ENCODE measurements around the gene TNFRSF8.
"Not testable (repeated sequence)": the region's sequence is repeated elsewhere in the genome, so short reads cannot be mapped to it uniquely, and the experiment has no call there.

TNFRSF8 gene

DNA sequence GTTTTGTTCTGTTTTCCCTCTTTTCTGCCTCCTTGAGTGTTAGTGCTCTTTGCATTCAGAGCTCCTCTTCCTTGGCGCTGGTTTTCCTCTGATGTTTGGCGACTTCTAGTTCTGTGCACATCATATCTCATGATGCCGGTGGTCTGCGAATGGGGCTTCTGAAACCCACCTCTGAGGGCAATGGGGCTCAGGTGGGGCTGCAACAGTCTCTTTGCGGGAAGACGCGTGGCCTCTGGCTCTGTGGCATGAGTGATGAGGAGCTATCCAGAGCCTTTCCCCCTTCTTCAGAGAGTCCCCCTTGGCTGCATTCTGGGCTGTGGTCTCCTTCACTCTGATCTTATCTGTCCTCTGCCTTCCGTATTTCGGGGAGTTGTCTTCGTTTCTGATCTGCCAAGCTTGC lies 39.0 kb downstream of the TNFRSF8 start:
- Histone ChIP-seq H3K4me1 (ENCODE audit: insufficient read depth, poor library complexity, severe bottlenecking) (no peaks in the 10 kb centered on the region), H3K9me3 (ENCODE audit: severe bottlenecking) (no peaks in the 10 kb centered on the region), H3K4me3 (ENCODE audit: severe bottlenecking) (no peak overlapping the region), H3K27ac (ENCODE audit: poor library complexity, severe bottlenecking) (no peak overlapping the region), H3K36me3 (ENCODE audit: low read depth) (no peaks in the 10 kb centered on the region), H3K27me3 (ENCODE audit: insufficient read depth, poor library complexity, severe bottlenecking) (no peaks in the 10 kb centered on the region)
- ATAC-seq (ENCODE audit: low read depth) (no peak), DNase-seq (ENCODE audit: low spot score) (no peak)
- TF ChIP-seq, protein P1, sequence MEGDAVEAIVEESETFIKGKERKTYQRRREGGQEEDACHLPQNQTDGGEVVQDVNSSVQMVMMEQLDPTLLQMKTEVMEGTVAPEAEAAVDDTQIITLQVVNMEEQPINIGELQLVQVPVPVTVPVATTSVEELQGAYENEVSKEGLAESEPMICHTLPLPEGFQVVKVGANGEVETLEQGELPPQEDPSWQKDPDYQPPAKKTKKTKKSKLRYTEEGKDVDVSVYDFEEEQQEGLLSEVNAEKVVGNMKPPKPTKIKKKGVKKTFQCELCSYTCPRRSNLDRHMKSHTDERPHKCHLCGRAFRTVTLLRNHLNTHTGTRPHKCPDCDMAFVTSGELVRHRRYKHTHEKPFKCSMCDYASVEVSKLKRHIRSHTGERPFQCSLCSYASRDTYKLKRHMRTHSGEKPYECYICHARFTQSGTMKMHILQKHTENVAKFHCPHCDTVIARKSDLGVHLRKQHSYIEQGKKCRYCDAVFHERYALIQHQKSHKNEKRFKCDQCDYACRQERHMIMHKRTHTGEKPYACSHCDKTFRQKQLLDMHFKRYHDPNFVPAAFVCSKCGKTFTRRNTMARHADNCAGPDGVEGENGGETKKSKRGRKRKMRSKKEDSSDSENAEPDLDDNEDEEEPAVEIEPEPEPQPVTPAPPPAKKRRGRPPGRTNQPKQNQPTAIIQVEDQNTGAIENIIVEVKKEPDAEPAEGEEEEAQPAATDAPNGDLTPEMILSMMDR (IDR thresholded peaks at IDR 0.05; ENCODE audit: poor library complexity, severe bottlenecking), result no peak

DNA sequence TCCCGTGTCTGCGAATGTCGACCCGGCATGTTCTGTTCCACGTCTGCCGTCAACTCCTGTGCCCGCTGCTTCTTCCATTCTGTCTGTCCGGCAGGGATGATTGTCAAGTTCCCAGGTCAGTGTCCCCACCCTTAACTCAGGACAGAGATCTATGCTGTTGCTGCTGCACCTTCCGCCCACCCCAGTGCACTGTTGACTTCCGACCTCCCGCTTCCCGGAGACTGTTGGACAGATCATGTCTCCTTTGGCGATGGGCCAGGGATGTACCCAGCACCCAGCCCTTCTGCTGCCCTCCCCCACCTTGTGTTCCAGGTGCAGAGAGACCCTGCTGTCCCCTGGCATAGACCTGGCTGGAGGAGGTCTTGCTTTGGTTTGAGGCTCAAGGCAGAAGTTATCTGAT lies 41.3 kb downstream of the TNFRSF8 start:
- Histone ChIP-seq H3K27ac (ENCODE audit: poor library complexity, severe bottlenecking) (no peak overlapping the region), H3K27me3 (ENCODE audit: insufficient read depth, poor library complexity, severe bottlenecking) (no peaks in the 10 kb centered on the region), H3K36me3 (ENCODE audit: low read depth) (no peaks in the 10 kb centered on the region), H3K4me1 (ENCODE audit: insufficient read depth, poor library complexity, severe bottlenecking) (no peaks in the 10 kb centered on the region), H3K9me3 (ENCODE audit: severe bottlenecking) (no peaks in the 10 kb centered on the region), H3K4me3 (ENCODE audit: severe bottlenecking) (no peak overlapping the region)
- ATAC-seq (ENCODE audit: low read depth) (no peak), DNase-seq (ENCODE audit: low spot score) (no peak)
- TF ChIP-seq, protein P1 (IDR thresholded peaks at IDR 0.05; ENCODE audit: poor library complexity, severe bottlenecking), result no peak

DNA sequence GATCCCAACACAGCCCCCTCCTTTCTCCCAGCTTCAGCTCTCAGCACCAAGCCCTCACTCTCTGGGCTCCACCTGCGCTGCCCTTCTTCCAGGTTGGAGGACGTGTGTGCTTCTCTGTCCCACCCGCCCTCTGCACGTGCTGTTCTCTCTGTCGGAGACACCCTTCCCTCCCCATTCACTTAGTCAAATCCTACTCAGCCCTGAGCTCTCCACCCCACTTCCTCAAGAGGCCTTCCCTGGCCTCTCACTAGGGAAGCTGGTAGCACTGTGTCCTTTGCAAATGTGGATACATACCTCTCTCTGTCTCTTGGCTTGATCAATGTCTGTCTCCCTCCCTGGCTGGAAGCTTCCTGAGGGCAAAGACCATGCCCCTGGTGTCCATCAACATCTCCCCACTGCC lies 43.0 kb downstream of the TNFRSF8 start:
- Histone ChIP-seq H3K36me3 (ENCODE audit: low read depth) (no peaks in the 10 kb centered on the region), H3K27ac (ENCODE audit: poor library complexity, severe bottlenecking) (no peak overlapping the region), H3K4me1 (ENCODE audit: insufficient read depth, poor library complexity, severe bottlenecking) (no peaks in the 10 kb centered on the region), H3K4me3 (ENCODE audit: severe bottlenecking) (no peak overlapping the region), H3K27me3 (ENCODE audit: insufficient read depth, poor library complexity, severe bottlenecking) (no peaks in the 10 kb centered on the region), H3K9me3 (ENCODE audit: severe bottlenecking) (no peaks in the 10 kb centered on the region)
- TF ChIP-seq, protein P1 (IDR thresholded peaks at IDR 0.05; ENCODE audit: poor library complexity, severe bottlenecking), result no peak
- no peak for ATAC-seq (ENCODE audit: low read depth)
- no peak for DNase-seq (ENCODE audit: low spot score)

DNA sequence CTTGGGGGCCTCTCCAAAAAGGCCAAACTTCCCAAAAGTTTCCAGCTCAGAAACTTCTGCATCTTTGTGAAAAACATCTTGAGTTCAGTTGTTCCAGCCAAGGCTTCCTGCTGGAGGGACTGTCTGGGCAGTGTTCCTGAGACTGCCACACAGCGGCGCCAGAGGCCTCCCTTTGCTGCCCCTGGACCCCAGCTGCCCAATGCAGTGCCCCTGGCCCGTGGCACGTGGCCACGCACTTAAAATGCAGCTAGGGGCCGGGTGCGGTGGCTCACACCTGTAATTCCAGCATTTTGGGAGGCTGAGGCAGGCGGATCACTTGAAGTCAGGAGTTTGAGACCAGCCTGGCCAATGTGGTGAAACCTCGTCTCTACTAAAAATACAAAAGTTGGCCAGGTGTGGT lies 43.8 kb downstream of the TNFRSF8 start:
- not testable (repeated sequence) for H3K27me3 ChIP-seq (ENCODE audit: insufficient read depth, poor library complexity, severe bottlenecking); ATAC-seq (ENCODE audit: low read depth); DNase-seq (ENCODE audit: low spot score); H3K4me1 ChIP-seq (ENCODE audit: insufficient read depth, poor library complexity, severe bottlenecking); H3K36me3 ChIP-seq (ENCODE audit: low read depth); H3K4me3 ChIP-seq (ENCODE audit: severe bottlenecking); H3K27ac ChIP-seq (ENCODE audit: poor library complexity, severe bottlenecking); H3K9me3 ChIP-seq (ENCODE audit: severe bottlenecking)

DNA sequence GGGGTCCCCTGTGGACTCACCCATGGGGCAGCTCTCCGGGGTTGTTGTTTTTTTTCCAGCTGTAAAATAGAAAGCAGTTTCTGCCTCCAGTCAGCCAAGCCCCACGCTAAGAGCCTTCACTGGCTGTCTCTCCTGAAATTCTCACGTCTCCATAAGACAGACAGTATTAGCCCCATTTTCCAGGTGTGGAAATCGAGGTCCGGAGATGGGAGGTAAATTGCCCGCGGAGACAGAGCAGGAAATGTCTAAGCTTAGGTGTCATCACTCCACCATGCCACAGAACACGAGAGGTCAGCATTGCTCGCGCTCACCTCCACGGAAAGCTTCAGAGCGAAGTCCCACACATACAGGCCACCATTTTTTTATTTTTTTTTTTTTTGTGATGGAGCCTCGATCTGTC lies 44.6 kb downstream of the TNFRSF8 start:
- ATAC-seq (ENCODE audit: low read depth) (no peak), DNase-seq (ENCODE audit: low spot score) (no peak)
- H3K27me3 ChIP-seq (ENCODE audit: insufficient read depth, poor library complexity, severe bottlenecking), result no peaks in the 10 kb centered on the region
- TF ChIP-seq, protein P1 (IDR thresholded peaks at IDR 0.05; ENCODE audit: poor library complexity, severe bottlenecking), result no peak
- no peaks in the 10 kb centered on the region for H3K36me3 ChIP-seq (ENCODE audit: low read depth)
- H3K9me3 ChIP-seq (ENCODE audit: severe bottlenecking), result no peaks in the 10 kb centered on the region
- H3K27ac ChIP-seq (ENCODE audit: poor library complexity, severe bottlenecking), result no peak overlapping the region
- no peak overlapping the region for H3K4me3 ChIP-seq (ENCODE audit: severe bottlenecking)
- no peaks in the 10 kb centered on the region for H3K4me1 ChIP-seq (ENCODE audit: insufficient read depth, poor library complexity, severe bottlenecking)

Data from RWPE2 (cell line).